Stomach (tissue), 4 donors: ENCODE results near the gene PRELID1.

Experiments
- EP300 ChIP-seq: sonication (generic); formaldehyde crosslinking; IDR thresholded peaks from one replicate; pipeline ENCODE4 v1.6.1; 2017; ENCODE audit warnings: antibody characterized with exemption
- POLR2A ChIP-seq, 4 donors: fragments of 450-650 bp; IDR thresholded peaks; one replicate each; pipeline ENCODE4 v1.6.1; 2016; ENCODE audit warnings: antibody characterized with exemption in 4 of 4, control low read depth in 2 of 4, mild to moderate bottlenecking in 1 of 4, moderate library complexity in 1 of 4
- POLR2AphosphoS5 ChIP-seq, 3 donors: sonication (generic); formaldehyde crosslinking; IDR thresholded peaks; one replicate each; pipeline ENCODE4 v1.6.1; 2016; ENCODE audit warnings: antibody characterized with exemption in 3 of 3
- TF ChIP-seq, protein P1 (sequence below), 7 experiments: fragments of 450-650 bp in 4 of 7; fragments of 200-600 bp in 3 of 7; sonication (generic) in 3 of 7; IDR thresholded peaks; one replicate each; pipeline ENCODE4 v1.5.1; 2016 to 2019; ENCODE audit warnings: antibody characterized with exemption in 7 of 7, control low read depth in 2 of 7, mild to moderate bottlenecking in 1 of 7

DNA sequence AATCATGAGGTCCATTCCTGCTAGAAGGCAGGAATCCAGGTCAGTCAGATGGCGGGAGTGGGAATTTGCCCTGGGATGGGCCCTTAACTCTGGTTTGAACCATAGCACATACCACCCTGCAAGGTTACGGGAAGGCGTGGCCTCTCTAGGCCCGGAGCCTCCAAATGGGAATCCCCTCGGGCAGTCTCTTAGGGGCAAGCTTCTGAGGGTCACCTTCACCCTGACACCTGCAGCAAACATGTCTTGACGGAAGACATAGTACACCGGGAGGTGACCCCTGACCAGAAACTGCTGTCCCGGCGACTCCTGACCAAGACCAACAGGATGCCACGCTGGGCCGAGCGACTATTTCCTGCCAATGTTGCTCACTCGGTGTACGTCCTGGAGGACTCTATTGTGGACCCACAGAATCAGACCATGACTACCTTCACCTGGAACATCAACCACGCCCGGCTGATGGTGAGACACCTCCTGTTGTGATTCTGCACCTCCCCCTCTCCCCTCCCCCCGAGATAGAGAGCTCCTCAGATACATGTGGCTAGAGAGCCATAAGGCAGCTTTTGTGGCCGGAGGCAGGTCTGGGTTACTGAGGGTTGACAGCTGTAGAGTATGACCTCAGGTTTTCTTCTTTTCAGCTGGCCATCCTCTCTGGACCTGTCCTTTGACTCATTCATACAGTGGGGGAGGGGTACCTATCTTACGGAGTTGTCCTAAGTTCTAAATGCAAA is 957 bp downstream of the PRELID1 start:
- TF ChIP-seq, protein P1, sequence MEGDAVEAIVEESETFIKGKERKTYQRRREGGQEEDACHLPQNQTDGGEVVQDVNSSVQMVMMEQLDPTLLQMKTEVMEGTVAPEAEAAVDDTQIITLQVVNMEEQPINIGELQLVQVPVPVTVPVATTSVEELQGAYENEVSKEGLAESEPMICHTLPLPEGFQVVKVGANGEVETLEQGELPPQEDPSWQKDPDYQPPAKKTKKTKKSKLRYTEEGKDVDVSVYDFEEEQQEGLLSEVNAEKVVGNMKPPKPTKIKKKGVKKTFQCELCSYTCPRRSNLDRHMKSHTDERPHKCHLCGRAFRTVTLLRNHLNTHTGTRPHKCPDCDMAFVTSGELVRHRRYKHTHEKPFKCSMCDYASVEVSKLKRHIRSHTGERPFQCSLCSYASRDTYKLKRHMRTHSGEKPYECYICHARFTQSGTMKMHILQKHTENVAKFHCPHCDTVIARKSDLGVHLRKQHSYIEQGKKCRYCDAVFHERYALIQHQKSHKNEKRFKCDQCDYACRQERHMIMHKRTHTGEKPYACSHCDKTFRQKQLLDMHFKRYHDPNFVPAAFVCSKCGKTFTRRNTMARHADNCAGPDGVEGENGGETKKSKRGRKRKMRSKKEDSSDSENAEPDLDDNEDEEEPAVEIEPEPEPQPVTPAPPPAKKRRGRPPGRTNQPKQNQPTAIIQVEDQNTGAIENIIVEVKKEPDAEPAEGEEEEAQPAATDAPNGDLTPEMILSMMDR (IDR thresholded peaks at IDR 0.05) = no peak
- TF ChIP-seq EP300 (no peak), POLR2AphosphoS5 (IDR thresholded peaks at IDR 0.05) (no peak), POLR2A (IDR thresholded peaks at IDR 0.05) (no peak)
